Osteoblast (primary cell): Measurements from ENCODE around the gene SH3RF3. TPM values are rescaled to one million over a fixed set of nuclear protein-coding genes. Genes with fewer than 3 reads are reported as not detected.
A peak's percentile ranks its signal among the peaks of the same experiment; 100 is the strongest.

Experiments used
- DNase-seq: peaks from one replicate; pipeline ENCODE4 v3.0.0; 2011; ENCODE audit warnings: low spot score, mixed read lengths; ENCODE audit not compliant: insufficient read length; ENCODE audit errors: missing footprints
- H2AFZ ChIP-seq: 2 replicates; pipeline ENCODE4 v1.6.0; 2011; ENCODE audit warnings: mild to moderate bottlenecking, low read length
- H3K27ac ChIP-seq: 2 replicates; pipeline ENCODE4 v1.5.1; 2011; ENCODE audit warnings: mild to moderate bottlenecking, low read depth, low read length, moderate library complexity
- H3K27me3 ChIP-seq: 2 replicates; pipeline ENCODE4 v1.6.0; 2012; ENCODE audit warnings: mild to moderate bottlenecking, control low read depth, inconsistent platforms, low read length, moderate library complexity; ENCODE audit not compliant: insufficient read depth
- H3K36me3 ChIP-seq: 2 replicates; pipeline ENCODE4 v1.5.1; 2011; ENCODE audit warnings: mild to moderate bottlenecking, low read length, control low read depth, moderate library complexity; ENCODE audit not compliant: insufficient read depth
- H3K4me1 ChIP-seq: 2 replicates; pipeline ENCODE4 v1.5.1; 2011; ENCODE audit warnings: mild to moderate bottlenecking, low read length, control low read depth, moderate library complexity; ENCODE audit not compliant: insufficient read depth
- H3K4me2 ChIP-seq: 2 replicates; pipeline ENCODE4 v1.6.0; 2011; ENCODE audit warnings: mild to moderate bottlenecking, low read length; ENCODE audit not compliant: insufficient read depth
- H3K4me3 ChIP-seq: fragments of 200-600 bp; sonication (generic); 3 replicates; pipeline ENCODE4 v1.5.1; 2012; ENCODE audit warnings: mild to moderate bottlenecking, low read length, inconsistent platforms; ENCODE audit not compliant: insufficient read depth
- H3K79me2 ChIP-seq: 2 replicates; pipeline ENCODE4 v1.6.0; 2012; ENCODE audit warnings: mild to moderate bottlenecking, low read length, control low read depth, inconsistent platforms; ENCODE audit not compliant: insufficient read depth
- H3K9me3 ChIP-seq: 2 replicates; pipeline ENCODE4 v1.5.1; 2011; ENCODE audit warnings: low read depth, low read length, control low read depth
- H4K20me1 ChIP-seq: 2 replicates; pipeline ENCODE4 v1.6.0; 2012; ENCODE audit warnings: mild to moderate bottlenecking, low read length, control low read depth; ENCODE audit not compliant: insufficient read depth
- CTCF ChIP-seq: IDR thresholded peaks from 2 replicates; pipeline ENCODE4 v1.5.1; 2011; ENCODE audit warnings: mild to moderate bottlenecking, low read depth, low read length, moderate library complexity; ENCODE audit errors: extremely low read depth
- total RNA-seq: library from RNA; depleted of rRNA; stranded (reverse); fragments of >200 nt; gene quantifications from 2 replicates; pipeline ENCODE4 v1.2.3, GENCODE V29; 2012

SH3RF3 gene
- total RNA-seq, 1 donor, result 14.8 TPM

DNA sequence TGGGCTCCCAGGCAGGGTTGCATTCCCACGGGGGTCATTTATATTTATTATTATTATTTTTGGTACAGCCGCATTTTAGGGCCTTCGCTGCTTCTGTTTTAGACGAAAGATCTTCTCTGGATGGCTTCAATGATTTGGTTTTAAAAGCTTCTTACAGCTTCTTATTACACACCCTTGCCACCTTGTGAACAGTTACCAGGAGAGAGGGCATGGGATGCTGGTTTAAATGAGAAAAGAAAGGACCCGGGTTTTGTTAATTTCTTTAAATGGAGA is 1.7 kb downstream of the SH3RF3 start:
- H3K27ac ChIP-seq, result peak overlapping the region; percentile 21
- no peak for DNase-seq
- H3K4me1 ChIP-seq, result peaks cover 30% of the 10 kb centered on the region
- no peaks in the 10 kb centered on the region for H3K9me3 ChIP-seq
- H3K27me3 ChIP-seq, result no peaks in the 10 kb centered on the region
- H3K4me2 ChIP-seq, result peak overlapping the region; percentile 88
- no peaks in the 10 kb centered on the region for H3K36me3 ChIP-seq
- no peak for TF ChIP-seq CTCF
- H2AFZ ChIP-seq, result peak overlapping the region; percentile 11
- H3K79me2 ChIP-seq, result peaks cover 72% of the 10 kb centered on the region
- peaks cover 56% of the 10 kb centered on the region for H4K20me1 ChIP-seq
- H3K4me3 ChIP-seq, result peak overlapping the region; percentile 85

DNA sequence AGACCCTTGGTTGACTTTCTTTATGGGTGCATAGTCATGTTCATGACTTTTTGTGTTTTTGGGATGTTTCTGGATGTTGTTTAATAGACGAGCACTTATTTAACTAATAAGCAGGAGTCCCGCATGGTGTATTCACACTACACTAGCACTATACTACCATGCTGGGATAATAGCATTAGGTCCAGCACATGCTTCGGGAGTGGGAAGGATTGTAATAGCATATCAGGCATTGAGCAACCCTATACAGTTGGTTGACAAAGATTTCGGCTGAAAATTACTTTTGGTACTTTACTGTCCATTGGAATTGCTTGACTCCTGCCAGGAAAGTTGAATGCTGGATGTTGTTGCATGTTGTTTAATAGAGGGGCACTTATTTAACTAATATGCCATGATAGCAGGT is 2.8 kb downstream of the SH3RF3 start:
- Histone ChIP-seq H3K4me2 (peak overlapping the region; percentile 88), H4K20me1 (peaks cover 58% of the 10 kb centered on the region), H3K27me3 (no peaks in the 10 kb centered on the region), H3K4me1 (peaks cover 19% of the 10 kb centered on the region), H3K27ac (no peak overlapping the region), H3K9me3 (no peaks in the 10 kb centered on the region), H3K36me3 (no peaks in the 10 kb centered on the region), H3K79me2 (peaks cover 82% of the 10 kb centered on the region), H3K4me3 (no peak overlapping the region), H2AFZ (no peak overlapping the region)
- TF ChIP-seq CTCF, result no peak
- DNase-seq, result no peak

DNA sequence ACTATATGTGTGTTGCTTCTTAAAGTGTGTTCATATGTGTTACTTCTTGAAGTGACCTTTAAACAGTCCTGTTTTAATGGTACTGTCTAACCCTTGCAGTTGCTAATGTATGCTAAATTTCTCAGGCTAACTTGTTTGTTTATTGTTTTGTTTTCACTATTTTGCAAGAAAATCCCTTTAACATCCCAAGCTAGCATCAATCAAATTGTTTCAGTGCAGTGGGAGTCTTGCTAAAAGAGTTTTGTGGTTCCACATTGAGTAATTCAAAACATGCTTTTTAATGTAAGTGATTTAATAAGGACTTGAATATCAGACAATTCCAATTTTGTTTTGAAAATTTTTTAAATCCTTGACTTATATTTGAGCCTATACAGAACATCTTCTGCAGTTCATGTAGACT is 3.6 kb downstream of the SH3RF3 start:
- no peak overlapping the region for H3K27ac ChIP-seq
- no peaks in the 10 kb centered on the region for H3K36me3 ChIP-seq
- H4K20me1 ChIP-seq, result peaks cover 62% of the 10 kb centered on the region
- H3K4me2 ChIP-seq, result no peak overlapping the region
- no peak overlapping the region for H3K4me3 ChIP-seq
- no peak for DNase-seq
- no peak overlapping the region for H2AFZ ChIP-seq
- H3K9me3 ChIP-seq, result no peaks in the 10 kb centered on the region
- H3K27me3 ChIP-seq, result no peaks in the 10 kb centered on the region
- TF ChIP-seq CTCF, result no peak
- H3K79me2 ChIP-seq, result peaks cover 91% of the 10 kb centered on the region
- H3K4me1 ChIP-seq, result peaks cover 12% of the 10 kb centered on the region

GRCh38 chr2:109133746-109134145 is 4.7 kb downstream of the SH3RF3 start:
- H4K20me1 ChIP-seq, result peaks cover 67% of the 10 kb centered on the region
- no peak overlapping the region for H3K27ac ChIP-seq
- no peak overlapping the region for H2AFZ ChIP-seq
- H3K27me3 ChIP-seq, result no peaks in the 10 kb centered on the region
- no peaks in the 10 kb centered on the region for H3K36me3 ChIP-seq
- no peak overlapping the region for H3K4me2 ChIP-seq
- peaks cover 9% of the 10 kb centered on the region for H3K4me1 ChIP-seq
- no peak for TF ChIP-seq CTCF
- no peaks in the 10 kb centered on the region for H3K9me3 ChIP-seq
- H3K4me3 ChIP-seq, result no peak overlapping the region
- H3K79me2 ChIP-seq, result peaks cover 95% of the 10 kb centered on the region
- no peak for DNase-seq
